MM.1S (cell line): Measurements from ENCODE around the gene AKR1A1.

Experiments used
- DNase-seq: peaks from one replicate; pipeline ENCODE4 v3.0.0-alpha.2; 2015
- H2AFZ ChIP-seq: fragments of 300-600 bp; sonication (generic); 2 replicates; pipeline ENCODE4 v1.6.0; 2016; ENCODE audit warnings: antibody characterized with exemption, low read length
- H3F3A ChIP-seq: fragments of 300-600 bp; sonication (generic); 2 replicates; pipeline ENCODE4 v1.6.1; 2016; ENCODE audit warnings: mild to moderate bottlenecking, antibody characterized with exemption, low read length, moderate library complexity, mixed read lengths; ENCODE audit not compliant: insufficient read depth
- H3K27ac ChIP-seq: fragments of 300-600 bp; sonication (generic); 2 replicates; pipeline ENCODE4 v1.5.1; 2016; ENCODE audit warnings: mild to moderate bottlenecking, low read length
- H3K27me3 ChIP-seq: fragments of 300-600 bp; sonication (generic); replicated peaks from 2 replicates; pipeline ENCODE4 v1.6.0; 2016; ENCODE audit warnings: low read length; ENCODE audit not compliant: insufficient read depth
- H3K36me3 ChIP-seq: fragments of 300-600 bp; sonication (generic); replicated peaks from 2 replicates; pipeline ENCODE4 v1.6.1; 2016; ENCODE audit warnings: mild to moderate bottlenecking, low read length, mixed read lengths; ENCODE audit not compliant: insufficient read depth
- H3K4me1 ChIP-seq: fragments of 300-600 bp; sonication (generic); 2 replicates; pipeline ENCODE4 v1.6.1; 2016; ENCODE audit warnings: low read length, mixed read lengths
- H3K4me2 ChIP-seq: fragments of 300-600 bp; sonication (generic); 2 replicates; pipeline ENCODE4 v1.6.0; 2016; ENCODE audit warnings: low read depth, low read length
- H3K4me3 ChIP-seq: fragments of 300-600 bp; sonication (generic); 2 replicates; pipeline ENCODE4 v1.5.1; 2016; ENCODE audit warnings: low read length, mixed read lengths
- H3K79me2 ChIP-seq: fragments of 300-600 bp; sonication (generic); 2 replicates; pipeline ENCODE4 v1.6.1; 2016; ENCODE audit warnings: mixed run types, low read length, mixed read lengths
- H3K9ac ChIP-seq: fragments of 300-600 bp; sonication (generic); 2 replicates; pipeline ENCODE4 v1.6.1; 2016; ENCODE audit warnings: low read length, mixed read lengths
- H3K9me2 ChIP-seq: fragments of 300-600 bp; sonication (generic); replicated peaks from 2 replicates; pipeline ENCODE4 v1.6.1; 2016; ENCODE audit warnings: mild to moderate bottlenecking, low read length, mixed read lengths; ENCODE audit not compliant: insufficient read depth
- H3K9me3 ChIP-seq: fragments of 300-600 bp; sonication (generic); replicated peaks from 2 replicates; pipeline ENCODE4 v1.6.1; 2016; ENCODE audit warnings: mild to moderate bottlenecking, low read length, mixed read lengths; ENCODE audit not compliant: insufficient read depth
- H4K20me1 ChIP-seq: fragments of 300-600 bp; sonication (generic); 2 replicates; pipeline ENCODE4 v1.6.1; 2016; ENCODE audit warnings: mild to moderate bottlenecking, low read length, moderate library complexity, mixed read lengths; ENCODE audit not compliant: insufficient read depth
- CTCF ChIP-seq: fragments of 300-600 bp; sonication (generic); IDR thresholded peaks from 2 replicates; pipeline ENCODE4 v1.5.1; 2016; ENCODE audit warnings: antibody characterized with exemption, low read length, mixed read lengths
- EZH2 ChIP-seq: fragments of 300-600 bp; sonication (generic); optimal IDR thresholded peaks from 2 replicates; pipeline ENCODE3; 2017; ENCODE audit warnings: low read depth, mild to moderate bottlenecking, antibody characterized with exemption, low read length, mixed read lengths
- EZH2phosphoT487 ChIP-seq: fragments of 300-600 bp; sonication (generic); IDR thresholded peaks from 2 replicates; pipeline ENCODE4 v1.6.1; 2018; ENCODE audit warnings: antibody characterized with exemption, low read length

AKR1A1 gene

DNA sequence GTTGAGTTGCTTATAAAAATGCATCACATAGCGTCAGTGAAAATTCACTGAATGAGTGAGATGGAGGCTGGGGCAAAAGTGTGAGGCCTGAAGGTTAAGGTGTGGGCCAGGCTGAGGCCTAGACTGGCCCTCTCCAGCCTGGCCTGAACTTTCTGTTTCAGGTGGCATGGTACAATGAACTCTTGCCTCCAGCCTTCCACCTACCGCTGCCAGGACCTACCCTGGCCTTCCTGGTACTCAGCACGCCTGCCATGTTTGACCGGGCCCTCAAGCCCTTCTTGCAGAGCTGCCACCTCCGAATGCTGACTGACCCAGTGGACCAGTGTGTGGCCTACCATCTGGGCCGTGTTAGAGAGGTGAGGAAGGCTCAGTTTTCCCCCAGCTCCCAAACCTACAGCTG, 43.4 kb upstream of the AKR1A1 start:
- H3K27ac ChIP-seq, result no peak overlapping the region
- no peak for TF ChIP-seq CTCF
- H3K36me3 ChIP-seq, result peaks cover 10% of the 10 kb centered on the region
- no peak overlapping the region for H3K9ac ChIP-seq
- peaks cover 11% of the 10 kb centered on the region; the same call in 1 of the 2 replicates for H3K79me2 ChIP-seq
- no peaks in the 10 kb centered on the region for H3K9me3 ChIP-seq
- H2AFZ ChIP-seq, result no peak overlapping the region
- H3K4me3 ChIP-seq, result no peak overlapping the region
- H3F3A ChIP-seq, result peaks cover 28% of the 10 kb centered on the region
- H3K9me2 ChIP-seq, result no peaks in the 10 kb centered on the region
- H4K20me1 ChIP-seq, result no peaks in the 10 kb centered on the region
- H3K4me1 ChIP-seq, result no peaks in the 10 kb centered on the region
- no peak overlapping the region for H3K4me2 ChIP-seq
- no peaks in the 10 kb centered on the region for H3K27me3 ChIP-seq
- DNase-seq, result no peak

DNA sequence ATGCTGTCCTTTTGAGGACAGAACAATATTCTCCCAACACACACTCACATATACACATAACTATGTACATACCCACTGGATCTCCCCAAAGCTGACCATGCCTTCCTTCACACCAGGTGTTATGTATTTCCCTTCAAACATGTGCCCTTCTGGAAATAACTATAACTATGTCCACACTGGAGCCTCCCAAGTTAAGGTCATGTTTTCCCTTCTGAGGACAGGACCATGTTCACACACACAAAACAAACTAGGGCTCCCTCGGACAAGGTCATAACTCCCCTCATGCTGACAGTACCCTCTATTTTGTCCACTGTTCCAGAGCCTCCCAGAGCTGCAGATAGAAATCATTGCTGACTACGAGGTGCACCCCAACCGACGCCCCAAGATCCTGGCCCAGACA, 42.7 kb upstream of the AKR1A1 start:
- Histone ChIP-seq H3K79me2 (peaks cover 16% of the 10 kb centered on the region; the same call in 1 of the 2 replicates), H3K27me3 (no peaks in the 10 kb centered on the region), H3K36me3 (peaks cover 10% of the 10 kb centered on the region), H3K27ac (no peak overlapping the region), H3K9ac (no peak overlapping the region), H4K20me1 (no peaks in the 10 kb centered on the region), H2AFZ (no peak overlapping the region), H3F3A (peaks cover 28% of the 10 kb centered on the region), H3K9me2 (no peaks in the 10 kb centered on the region), H3K4me2 (no peak overlapping the region), H3K4me1 (no peaks in the 10 kb centered on the region), H3K9me3 (no peaks in the 10 kb centered on the region), H3K4me3 (no peak overlapping the region)
- no peak for DNase-seq
- TF ChIP-seq CTCF, result no peak
- no peak for TF ChIP-seq EZH2phosphoT487
- TF ChIP-seq EZH2, result no peak

GRCh38 chr1:45508295-45509151, 42.1 kb upstream of the AKR1A1 start:
- no peaks in the 10 kb centered on the region for H3K9me2 ChIP-seq
- H4K20me1 ChIP-seq, result no peaks in the 10 kb centered on the region
- no peaks in the 10 kb centered on the region for H3K27me3 ChIP-seq
- H3K4me1 ChIP-seq, result no peaks in the 10 kb centered on the region
- H3K27ac ChIP-seq, result no peak overlapping the region
- no peak overlapping the region for H3K4me2 ChIP-seq
- peaks cover 28% of the 10 kb centered on the region for H3F3A ChIP-seq
- peaks cover 14% of the 10 kb centered on the region; the same call in 1 of the 2 replicates for H3K79me2 ChIP-seq
- peaks cover 10% of the 10 kb centered on the region for H3K36me3 ChIP-seq
- TF ChIP-seq EZH2phosphoT487, result no peak
- H3K4me3 ChIP-seq, result no peak overlapping the region
- H3K9me3 ChIP-seq, result no peaks in the 10 kb centered on the region
- H3K9ac ChIP-seq, result no peak overlapping the region
- DNase-seq, result no peak
- H2AFZ ChIP-seq, result no peak overlapping the region
